IPS DF 4.7 (cell line): ENCODE measurements around the gene FOXI1.
"Not testable (repeated sequence)": the region's sequence is repeated elsewhere in the genome, so short reads cannot be mapped to it uniquely, and the experiment has no call there.

ENCODE experiments used
- DNase-seq: peaks from one replicate; pipeline ENCODE4 v3.0.0-alpha.2; 2013; ENCODE audit warnings: low spot score; ENCODE audit errors: extremely low read depth

Gene FOXI1

GRCh38 chr5:170092455-170093101 is 13.1 kb upstream of the FOXI1 start:
- no peak for DNase-seq

- not testable (repeated sequence) for DNase-seq
Measured at GRCh38 chr5:170094329-170094728, 11.4 kb upstream of the FOXI1 start.

- no peak for DNase-seq
Measured at GRCh38 chr5:170095646-170096045, 10.1 kb upstream of the FOXI1 start.

GRCh38 chr5:170097934-170098333 is 7.8 kb upstream of the FOXI1 start:
- DNase-seq, result no peak

GRCh38 chr5:170100066-170100943 is 5.4 kb upstream of the FOXI1 start:
- peak; percentile 62 for DNase-seq

GRCh38 chr5:170103447-170103846 is 2.2 kb upstream of the FOXI1 start:
- no peak for DNase-seq

- no peak for DNase-seq
Measured at GRCh38 chr5:170104299-170104698, 1.4 kb upstream of the FOXI1 start.

GRCh38 chr5:170104710-170105109 is 987 bp upstream of the FOXI1 start:
- DNase-seq, result no peak

GRCh38 chr5:170107674-170108073 is 2.0 kb downstream of the FOXI1 start:
- DNase-seq, result no peak

GRCh38 chr5:170108266-170108785 is 2.6 kb downstream of the FOXI1 start:
- DNase-seq, result no peak

- DNase-seq, result no peak
Measured at GRCh38 chr5:170109059-170110031, 3.6 kb downstream of the FOXI1 start.

GRCh38 chr5:170110403-170111087 is 4.8 kb downstream of the FOXI1 start:
- no peak for DNase-seq

- DNase-seq, result no peak
Measured at GRCh38 chr5:170111088-170111785, 5.5 kb downstream of the FOXI1 start.

GRCh38 chr5:170112876-170113521 is 7.3 kb downstream of the FOXI1 start:
- no peak for DNase-seq

GRCh38 chr5:170113522-170113900 is 7.8 kb downstream of the FOXI1 start:
- no peak for DNase-seq

- no peak for DNase-seq
Measured at GRCh38 chr5:170114271-170114670, 8.6 kb downstream of the FOXI1 start.

- no peak for DNase-seq
Measured at GRCh38 chr5:170115925-170116324, 10.2 kb downstream of the FOXI1 start.

GRCh38 chr5:170117736-170118135 is 12.0 kb downstream of the FOXI1 start:
- DNase-seq, result no peak

GRCh38 chr5:170120576-170120975 is 14.9 kb downstream of the FOXI1 start:
- DNase-seq, result no peak

- no peak for DNase-seq
Measured at GRCh38 chr5:170121321-170121720, 15.6 kb downstream of the FOXI1 start.
